ENCODE data around the gene CHMP6.
"Not testable (repeated sequence)": the region's sequence is repeated elsewhere in the genome, so short reads cannot be mapped to it uniquely, and the experiment has no call there.

Gene CHMP6

GRCh38 chr17:81016575-81016974 is 24.9 kb downstream of the CHMP6 start:
- no peak for DNase-seq

GRCh38 chr17:81017330-81017729 is 25.7 kb downstream of the CHMP6 start:
- not testable (repeated sequence) for DNase-seq

- peak; percentile 59 for DNase-seq
Measured at GRCh38 chr17:81018044-81018802, 26.6 kb downstream of the CHMP6 start.

DNA sequence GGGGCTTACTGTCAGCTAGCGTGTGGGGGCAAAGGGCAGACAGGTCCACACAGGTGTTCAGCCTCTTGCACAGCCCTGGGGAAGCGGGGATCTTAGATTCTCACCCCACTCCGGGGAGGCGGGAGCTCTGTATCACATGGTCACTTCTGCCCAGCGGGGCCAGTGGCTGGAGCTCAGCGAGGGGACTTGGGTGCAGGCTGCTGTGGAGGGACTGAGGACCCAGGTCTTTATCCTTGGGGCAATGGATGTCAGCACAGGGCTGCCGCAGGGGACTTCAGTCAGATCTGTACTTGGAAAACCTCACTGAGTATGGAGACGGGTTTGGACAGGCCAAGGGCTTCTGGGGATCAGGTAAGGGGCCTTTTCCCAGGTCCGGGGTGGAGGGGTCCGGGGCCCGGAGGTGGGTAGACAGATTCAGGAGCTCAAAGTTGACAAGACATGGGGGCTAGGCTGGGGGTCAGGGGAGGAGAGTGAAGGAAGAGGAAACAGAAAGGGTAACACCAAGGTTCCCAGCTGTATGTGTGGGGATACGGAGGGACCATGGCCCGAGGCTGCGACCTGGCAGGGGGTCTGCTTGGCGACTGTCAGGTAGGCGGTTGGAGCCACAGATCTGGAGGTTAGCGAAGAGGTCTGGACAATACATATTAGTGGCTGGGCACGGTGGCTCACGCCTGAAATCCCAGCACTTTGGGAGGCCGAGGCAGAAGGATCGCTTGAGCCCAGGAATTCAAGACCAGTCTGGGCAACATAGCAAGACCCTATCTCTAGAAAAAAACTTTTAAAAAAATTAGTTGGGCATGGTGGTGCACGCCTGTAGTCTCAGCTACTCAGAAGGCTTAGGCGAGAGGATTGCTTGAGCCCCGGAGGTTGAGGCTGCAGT is 28.2 kb downstream of the CHMP6 start:
- no peak for DNase-seq

DNA sequence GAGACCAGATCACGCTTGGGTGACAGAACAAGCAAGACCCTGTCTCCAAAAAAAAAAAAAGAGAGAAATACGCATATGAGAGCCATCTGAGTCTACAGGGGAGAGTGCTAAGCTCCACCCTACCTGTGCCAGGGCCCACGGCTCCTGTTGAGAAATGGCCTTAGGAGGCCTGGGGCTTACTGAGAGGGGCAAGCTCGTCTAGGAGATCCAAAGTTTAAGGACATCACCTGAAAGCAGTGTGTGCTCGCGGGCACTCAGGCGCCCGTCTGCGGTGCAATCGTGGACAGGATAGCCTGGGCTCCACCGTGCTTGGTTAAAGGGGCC is 28.8 kb downstream of the CHMP6 start:
- DNase-seq = no peak

GRCh38 chr17:81020767-81021497 is 29.3 kb downstream of the CHMP6 start:
- DNase-seq = no peak

GRCh38 chr17:81021531-81022343 is 30.1 kb downstream of the CHMP6 start:
- no peak for DNase-seq

- no peak for DNase-seq
Measured at GRCh38 chr17:81022344-81022676, 30.7 kb downstream of the CHMP6 start.

GRCh38 chr17:81025065-81025740 is 33.6 kb downstream of the CHMP6 start:
- no peak for DNase-seq

GRCh38 chr17:81025741-81026129 is 34.1 kb downstream of the CHMP6 start:
- DNase-seq = no peak

DNA sequence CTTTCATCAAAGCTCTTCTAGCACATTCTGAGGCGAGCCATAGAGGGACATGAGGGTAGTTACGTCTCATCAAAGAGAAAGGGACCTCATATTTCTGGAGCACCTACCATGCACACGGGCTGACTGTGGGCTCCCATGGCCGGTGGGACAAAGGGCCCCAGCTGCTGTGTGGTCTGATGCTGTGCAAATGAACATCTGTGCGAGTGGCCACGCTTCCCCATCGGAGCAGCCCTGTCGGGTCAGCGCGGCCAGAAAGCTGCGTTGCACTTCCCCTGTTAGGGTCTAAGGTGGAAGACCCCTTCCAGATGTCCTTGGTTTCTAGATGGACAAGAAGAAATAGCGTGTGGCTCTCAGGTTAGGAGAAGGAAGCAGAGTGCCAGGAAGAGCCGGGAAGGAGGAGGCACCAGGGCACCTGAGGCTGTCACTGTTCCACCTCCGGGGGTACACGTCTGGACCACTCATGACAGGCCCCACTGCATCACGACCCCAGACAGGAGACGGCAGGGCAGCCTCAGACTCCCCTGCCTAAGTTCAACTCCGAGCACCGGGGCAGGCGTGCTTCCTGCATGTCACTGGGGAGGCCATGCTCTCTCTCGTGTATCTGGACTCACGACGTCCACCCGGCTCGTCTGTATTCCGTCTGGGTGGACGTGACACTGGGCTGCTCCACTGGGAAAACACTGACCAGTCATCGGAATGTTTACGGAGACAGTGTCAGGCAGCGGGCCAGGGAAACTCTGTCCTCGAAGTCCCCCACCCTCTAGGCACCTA is 34.8 kb downstream of the CHMP6 start:
- DNase-seq = no peak

- DNase-seq = no peak
Measured at GRCh38 chr17:81027038-81027437, 35.4 kb downstream of the CHMP6 start.

DNA sequence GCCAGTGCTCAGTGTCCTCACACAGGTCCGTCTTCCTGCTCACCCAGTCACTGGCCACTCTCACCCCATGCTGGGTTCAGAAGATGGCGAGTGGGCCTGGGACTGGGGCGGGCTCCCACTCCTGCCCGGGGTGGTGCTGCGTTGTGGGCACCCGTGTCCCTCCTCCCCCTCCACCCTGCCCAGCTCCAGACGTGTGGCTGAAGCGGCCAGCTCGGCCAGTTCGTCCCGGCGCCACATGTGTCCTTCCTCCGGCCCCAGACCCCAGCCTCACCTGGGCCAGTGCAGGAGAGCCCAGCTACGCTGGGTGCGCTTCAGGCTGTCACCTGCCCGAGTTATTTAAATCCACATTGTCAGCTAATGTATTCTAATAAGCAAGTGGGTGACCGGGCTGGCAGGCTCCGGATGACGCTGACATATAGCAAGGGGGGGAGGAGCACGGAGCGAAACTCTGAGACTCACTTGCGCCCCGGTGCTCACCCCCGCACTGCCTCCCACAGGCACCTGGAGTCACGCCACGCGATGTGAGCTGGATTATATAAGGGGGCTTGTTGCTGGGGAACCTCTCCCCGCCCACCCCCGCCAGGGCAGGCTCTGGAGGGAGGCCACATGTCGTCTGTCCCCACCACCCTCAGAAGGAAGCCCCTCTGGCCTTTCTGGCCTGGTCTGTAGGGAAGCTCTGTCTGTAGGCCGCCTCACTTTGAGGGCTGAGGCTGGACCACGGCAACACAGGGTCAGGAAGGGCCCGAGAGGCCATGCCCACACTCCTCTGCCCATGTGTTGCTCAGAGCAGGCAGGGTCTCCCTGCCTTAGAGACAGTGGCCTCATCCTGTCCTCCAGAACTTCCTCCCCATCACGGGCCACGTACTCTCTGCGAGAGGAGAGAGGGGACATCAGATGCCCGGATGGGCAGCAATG is 36.2 kb downstream of the CHMP6 start:
- no peak for DNase-seq

DNA sequence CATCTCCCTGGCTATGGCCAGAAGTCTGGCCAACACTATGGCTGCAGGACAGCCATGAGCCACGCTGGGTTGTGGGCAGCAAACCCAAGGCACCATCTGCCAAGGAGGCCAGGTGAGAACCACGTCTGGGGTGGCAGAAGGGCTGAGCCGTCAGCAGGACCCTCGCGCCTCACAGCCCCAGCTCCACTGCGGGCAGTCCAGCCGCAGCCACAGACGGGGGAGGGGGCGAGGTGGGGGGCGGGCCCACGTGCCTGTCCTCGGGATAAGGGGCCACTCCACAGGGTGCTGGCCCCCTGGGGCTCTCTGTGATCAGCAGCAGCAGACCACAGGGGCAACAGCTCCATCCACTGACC is 36.8 kb downstream of the CHMP6 start:
- no peak for DNase-seq

DNA sequence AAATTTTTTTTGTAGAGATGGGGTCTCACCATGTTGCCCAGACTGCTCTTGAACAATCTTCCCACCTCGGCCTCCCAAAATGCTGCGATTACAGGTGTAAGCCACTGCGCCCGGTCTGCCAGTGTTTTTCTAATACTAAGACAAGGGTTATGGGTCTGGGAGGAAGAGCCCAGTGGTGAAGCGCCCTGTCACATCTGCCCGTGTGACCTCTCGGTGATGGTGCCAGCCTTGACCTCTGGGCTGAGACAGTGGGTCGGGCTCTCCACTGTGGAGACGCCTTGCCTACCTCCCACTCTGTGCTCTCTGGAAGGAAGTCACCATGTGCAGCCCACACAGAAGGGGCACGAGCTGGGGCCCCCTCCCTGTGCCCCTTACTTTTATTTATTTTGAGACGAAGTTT is 38.2 kb downstream of the CHMP6 start:
- no peak for DNase-seq

DNA sequence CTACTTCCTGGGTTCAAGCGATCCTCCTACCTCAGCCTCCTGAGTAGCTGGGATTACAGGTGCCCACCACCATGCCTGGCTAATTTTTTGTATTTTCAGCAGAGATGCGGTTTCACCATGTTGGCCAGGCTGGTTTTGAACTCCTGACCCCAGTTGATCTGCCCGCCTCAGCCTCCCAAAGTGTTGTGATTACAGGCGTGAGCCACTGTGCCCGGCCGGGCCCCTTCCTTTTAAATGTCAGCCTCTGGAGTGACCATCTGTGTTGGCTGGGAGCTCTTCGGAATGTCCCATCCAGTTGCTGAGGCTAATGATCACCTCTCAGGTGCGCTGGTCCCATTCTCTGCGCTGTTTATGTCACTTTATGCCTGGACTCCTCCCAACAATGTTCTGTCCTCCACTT is 38.7 kb downstream of the CHMP6 start:
- DNase-seq = not testable (repeated sequence)

DNA sequence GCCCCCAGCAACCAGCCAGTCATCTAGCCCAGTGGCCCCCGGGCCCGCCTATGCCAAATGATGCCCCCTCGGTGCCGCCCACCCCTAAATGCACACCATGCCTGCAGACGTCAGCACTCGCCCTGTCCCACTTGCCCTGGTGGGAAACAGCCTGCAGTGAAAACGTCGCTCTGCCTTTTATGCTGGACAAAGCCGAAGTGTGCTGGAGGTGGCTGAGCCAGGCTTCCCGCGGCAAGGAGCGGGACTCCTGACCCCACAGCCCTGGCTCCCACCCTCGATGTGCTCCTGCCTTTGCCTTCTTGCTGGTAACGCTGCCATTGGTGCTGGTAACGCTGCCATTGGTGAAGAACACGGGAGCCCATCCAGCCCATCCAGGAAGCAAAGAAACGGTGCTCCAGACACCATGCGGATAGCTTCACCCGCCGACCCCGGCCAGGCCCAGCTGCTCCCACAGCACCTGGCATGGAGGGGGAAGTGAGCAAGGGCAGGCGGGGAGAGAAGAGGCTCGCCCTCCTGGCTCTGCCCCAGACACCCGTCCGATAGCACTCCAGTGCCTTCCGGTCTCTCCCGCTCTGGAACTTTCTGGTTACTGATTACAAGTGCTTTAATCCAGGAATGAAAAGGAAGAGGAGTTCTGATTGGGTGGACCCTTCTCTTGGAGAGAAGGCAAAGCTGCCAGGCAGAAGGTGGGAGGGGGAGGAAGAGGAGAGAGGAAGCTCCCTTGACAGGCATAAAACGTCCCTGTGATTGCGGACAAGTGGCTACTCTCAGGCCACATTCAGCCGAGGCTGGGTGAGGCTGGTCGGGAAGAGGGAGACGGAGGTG is 39.3 kb downstream of the CHMP6 start:
- no peak for DNase-seq

- DNase-seq = no peak
Measured at GRCh38 chr17:81031566-81032550, 40.2 kb downstream of the CHMP6 start.

All from CD4-positive, alpha-beta T cell treated with Interleukin-6 for 4 hours (primary cell).